ENCODE results near the gene EHMT1.
"Not testable (repeated sequence)": the region's sequence is repeated elsewhere in the genome, so short reads cannot be mapped to it uniquely, and the experiment has no call there.

EHMT1 gene

DNA sequence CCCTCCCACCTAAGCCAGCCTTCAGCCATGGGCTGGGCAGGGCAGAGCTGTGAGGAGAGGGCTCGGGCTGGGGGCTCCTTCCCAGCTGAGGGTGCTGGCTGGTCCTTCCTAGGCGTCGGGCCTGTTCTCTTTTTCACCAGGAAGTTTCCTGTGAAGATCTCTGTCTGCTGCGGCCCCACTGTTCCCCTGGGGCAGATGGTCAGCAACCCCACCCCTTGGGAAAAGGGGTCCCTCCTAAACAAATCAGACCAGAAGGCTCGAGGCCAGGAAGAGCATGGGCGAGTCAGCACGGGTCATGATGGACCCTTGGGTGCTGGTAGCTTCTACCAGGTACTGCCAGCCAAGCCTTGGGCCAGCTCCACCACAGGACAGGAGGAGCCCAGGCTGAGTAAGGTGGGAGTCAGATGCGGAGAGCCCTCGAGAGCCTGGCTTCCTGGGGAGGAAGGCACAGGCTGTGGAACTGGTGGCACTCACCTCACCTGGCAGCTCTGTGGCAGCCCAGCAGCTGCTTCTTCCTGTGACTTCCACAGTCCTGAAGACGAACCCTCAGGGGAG, 262.2 kb downstream of the EHMT1 start:
- H3K4me1 ChIP-seq (ENCODE audit: insufficient read depth, poor library complexity, severe bottlenecking), result no peaks in the 10 kb centered on the region
- no peaks in the 10 kb centered on the region for H3K36me3 ChIP-seq (ENCODE audit: low read depth)
- no peak overlapping the region for H3K4me3 ChIP-seq (ENCODE audit: severe bottlenecking)
- DNase-seq (ENCODE audit: low spot score) (no peak), ATAC-seq (ENCODE audit: low read depth) (no peak)
- H3K27me3 ChIP-seq (ENCODE audit: insufficient read depth, poor library complexity, severe bottlenecking), result peaks cover 19% of the 10 kb centered on the region
- no peak overlapping the region for H3K27ac ChIP-seq (ENCODE audit: poor library complexity, severe bottlenecking)
- no peaks in the 10 kb centered on the region for H3K9me3 ChIP-seq (ENCODE audit: severe bottlenecking)
- no peak for TF ChIP-seq CTCF (IDR thresholded peaks at IDR 0.05; ENCODE audit: poor library complexity, severe bottlenecking)

- Histone ChIP-seq H3K27ac (ENCODE audit: poor library complexity, severe bottlenecking) (no peak overlapping the region), H3K4me1 (ENCODE audit: insufficient read depth, poor library complexity, severe bottlenecking) (no peaks in the 10 kb centered on the region), H3K36me3 (ENCODE audit: low read depth) (no peaks in the 10 kb centered on the region), H3K4me3 (ENCODE audit: severe bottlenecking) (no peak overlapping the region), H3K9me3 (ENCODE audit: severe bottlenecking) (no peaks in the 10 kb centered on the region), H3K27me3 (ENCODE audit: insufficient read depth, poor library complexity, severe bottlenecking) (peaks cover 12% of the 10 kb centered on the region)
- DNase-seq (ENCODE audit: low spot score) (no peak), ATAC-seq (ENCODE audit: low read depth) (no peak)
- TF ChIP-seq CTCF (IDR thresholded peaks at IDR 0.05; ENCODE audit: poor library complexity, severe bottlenecking), result no peak
Observed at GRCh38 chr9:137881591-137882505, 263.0 kb downstream of the EHMT1 start.

- H3K9me3 ChIP-seq (ENCODE audit: severe bottlenecking), result no peaks in the 10 kb centered on the region
- H3K27me3 ChIP-seq (ENCODE audit: insufficient read depth, poor library complexity, severe bottlenecking), result peaks cover 8% of the 10 kb centered on the region
- H3K27ac ChIP-seq (ENCODE audit: poor library complexity, severe bottlenecking), result no peak overlapping the region
- no peak overlapping the region for H3K4me3 ChIP-seq (ENCODE audit: severe bottlenecking)
- ATAC-seq (ENCODE audit: low read depth) (no peak), DNase-seq (ENCODE audit: low spot score) (no peak)
- H3K4me1 ChIP-seq (ENCODE audit: insufficient read depth, poor library complexity, severe bottlenecking), result no peaks in the 10 kb centered on the region
- no peaks in the 10 kb centered on the region for H3K36me3 ChIP-seq (ENCODE audit: low read depth)
- no peak for TF ChIP-seq CTCF (IDR thresholded peaks at IDR 0.05; ENCODE audit: poor library complexity, severe bottlenecking)
Observed at GRCh38 chr9:137882506-137882821, 263.7 kb downstream of the EHMT1 start.

DNA sequence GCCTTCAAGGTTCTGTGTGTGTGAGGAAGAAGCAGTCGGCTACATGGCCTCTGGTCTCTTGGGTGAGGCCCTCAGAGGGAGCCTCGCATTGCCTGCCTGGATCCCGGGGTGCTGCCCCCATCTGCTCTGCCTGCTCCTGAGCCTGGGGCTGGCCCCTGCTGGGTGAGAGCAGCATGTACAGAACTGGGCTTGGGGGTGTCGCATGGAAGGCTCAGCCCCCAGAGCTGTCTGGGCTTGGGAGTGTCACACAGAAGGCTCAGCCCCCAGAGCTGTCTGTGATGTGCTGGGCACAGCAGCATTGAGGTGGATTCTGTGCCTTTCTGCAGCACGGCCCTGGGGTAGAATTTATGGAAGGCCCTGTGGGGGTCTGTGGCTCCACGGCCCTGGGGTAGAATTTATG, 265.2 kb downstream of the EHMT1 start:
- not testable (repeated sequence) for H3K4me1 ChIP-seq (ENCODE audit: insufficient read depth, poor library complexity, severe bottlenecking); DNase-seq (ENCODE audit: low spot score); H3K27me3 ChIP-seq (ENCODE audit: insufficient read depth, poor library complexity, severe bottlenecking); H3K36me3 ChIP-seq (ENCODE audit: low read depth); ATAC-seq (ENCODE audit: low read depth); H3K27ac ChIP-seq (ENCODE audit: poor library complexity, severe bottlenecking); H3K4me3 ChIP-seq (ENCODE audit: severe bottlenecking); H3K9me3 ChIP-seq (ENCODE audit: severe bottlenecking)

- H3K9me3 ChIP-seq (ENCODE audit: severe bottlenecking); ATAC-seq (ENCODE audit: low read depth); H3K27me3 ChIP-seq (ENCODE audit: insufficient read depth, poor library complexity, severe bottlenecking); H3K27ac ChIP-seq (ENCODE audit: poor library complexity, severe bottlenecking); H3K4me1 ChIP-seq (ENCODE audit: insufficient read depth, poor library complexity, severe bottlenecking); H3K4me3 ChIP-seq (ENCODE audit: severe bottlenecking); DNase-seq (ENCODE audit: low spot score); H3K36me3 ChIP-seq (ENCODE audit: low read depth): not testable (repeated sequence)
Observed at GRCh38 chr9:137884547-137884946, 265.7 kb downstream of the EHMT1 start.

DNA sequence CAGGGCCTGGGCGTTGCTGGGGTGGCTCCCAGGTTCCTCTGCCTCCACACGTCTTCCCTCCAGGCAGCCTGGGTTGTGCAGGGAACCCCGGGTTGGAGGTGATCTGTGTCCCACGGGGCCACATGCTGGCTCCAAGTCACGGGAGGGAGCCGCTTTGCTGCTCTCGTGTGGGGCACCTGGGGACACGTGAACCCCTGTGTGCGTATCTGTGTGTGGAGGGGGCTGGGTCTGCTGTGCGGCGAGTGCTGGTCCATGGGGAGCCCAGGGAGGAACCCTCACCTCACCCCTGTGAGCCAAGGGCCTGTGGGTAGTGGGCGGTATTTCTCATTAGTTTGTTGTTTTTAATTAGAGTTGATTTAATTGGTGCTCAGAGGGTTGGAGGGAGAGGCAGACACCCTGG, 266.3 kb downstream of the EHMT1 start:
- DNase-seq (ENCODE audit: low spot score); H3K4me3 ChIP-seq (ENCODE audit: severe bottlenecking); H3K27me3 ChIP-seq (ENCODE audit: insufficient read depth, poor library complexity, severe bottlenecking); ATAC-seq (ENCODE audit: low read depth); H3K4me1 ChIP-seq (ENCODE audit: insufficient read depth, poor library complexity, severe bottlenecking); H3K36me3 ChIP-seq (ENCODE audit: low read depth); H3K9me3 ChIP-seq (ENCODE audit: severe bottlenecking); H3K27ac ChIP-seq (ENCODE audit: poor library complexity, severe bottlenecking): not testable (repeated sequence)

Measured in RWPE2 (cell line).